Stimulated activated CD4-positive, alpha-beta T cell treated with anti-CD3 and anti-CD28 coated beads, TNF-alpha, amount 100 ng/mL, for 1 hour (primary cell): ENCODE data around the gene PPP1CA.
"Not testable (repeated sequence)": the region's sequence is repeated elsewhere in the genome, so short reads cannot be mapped to it uniquely, and the experiment has no call there.

Experiments
- DNase-seq, 3 donors: peaks; one replicate each; pipeline ENCODE4 v3.0.0-alpha.2; 2020; ENCODE audit warnings: low read depth in 3 of 3, low spot score in 1 of 3

Gene PPP1CA

GRCh38 chr11:67435031-67435726, 33.5 kb upstream of the PPP1CA start:
- no peak for DNase-seq

- no peak for DNase-seq
Measured at GRCh38 chr11:67434395-67434881, 32.8 kb upstream of the PPP1CA start.

GRCh38 chr11:67433536-67434394, 32.1 kb upstream of the PPP1CA start:
- DNase-seq, result no peak

GRCh38 chr11:67432655-67433349, 31.1 kb upstream of the PPP1CA start:
- no peak for DNase-seq

GRCh38 chr11:67431346-67432249, 29.9 kb upstream of the PPP1CA start:
- DNase-seq, result no peak

GRCh38 chr11:67429722-67430121, 28.1 kb upstream of the PPP1CA start:
- DNase-seq, result no peak

GRCh38 chr11:67429038-67429668, 27.5 kb upstream of the PPP1CA start:
- DNase-seq, result no peak

GRCh38 chr11:67428052-67429001, 26.7 kb upstream of the PPP1CA start, which contains the start of gene RPS6KB2:
Gene RPS6KB2 (plus strand): TSS chr11:67428494. CDS start chr11:67428546, 52 bp downstream.
- DNase-seq, result peak; percentile 95 to 99 (median 96)

- not testable (repeated sequence) for DNase-seq
Measured at GRCh38 chr11:67427364-67427859, 25.8 kb upstream of the PPP1CA start.

GRCh38 chr11:67423891-67424613, 22.4 kb upstream of the PPP1CA start:
- no peak for DNase-seq

GRCh38 chr11:67423466-67423865, 21.8 kb upstream of the PPP1CA start:
- no peak for DNase-seq

- DNase-seq, result no peak
Measured at GRCh38 chr11:67422891-67423290, 21.2 kb upstream of the PPP1CA start.

- no peak for DNase-seq
Measured at GRCh38 chr11:67421430-67422031, 19.9 kb upstream of the PPP1CA start.

GRCh38 chr11:67420646-67421429, 19.2 kb upstream of the PPP1CA start:
- DNase-seq, result peak; percentile 98 to 100 (median 99)

- no peak for DNase-seq
Measured at GRCh38 chr11:67420147-67420645, 18.5 kb upstream of the PPP1CA start.

- no peak for DNase-seq
Measured at GRCh38 chr11:67419325-67420049, 17.8 kb upstream of the PPP1CA start.
